ENCODE measurements around the gene SERPINB10.

DNA sequence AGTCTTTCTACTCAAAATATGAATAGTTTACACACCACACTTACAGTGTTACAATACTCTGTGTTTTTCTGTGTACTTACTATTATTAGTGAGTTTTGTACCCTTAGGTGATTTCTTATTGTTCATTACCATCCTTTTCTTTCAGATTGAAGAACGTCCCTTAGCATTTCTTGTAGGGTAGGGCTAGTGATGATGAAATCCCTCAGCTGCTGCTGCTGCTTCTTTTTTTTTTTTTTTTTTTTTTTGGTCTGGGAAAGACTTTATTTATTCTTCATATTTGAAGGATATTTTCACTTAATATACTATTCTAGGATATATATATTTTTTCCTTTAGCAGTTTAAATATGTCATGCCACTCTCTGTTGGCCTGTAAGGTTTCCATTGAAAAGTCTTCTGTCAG lies 49.3 kb upstream of the SERPINB10 start:
- TF ChIP-seq ZNF274 (IDR thresholded peaks at IDR 0.05; ENCODE audit: low read depth, low read length) = no peak
- no peak for TF ChIP-seq YY1 (IDR thresholded peaks at IDR 0.05; ENCODE audit: insufficient read depth, insufficient read length)
